GM10266 (cell line): ENCODE data around the gene TTLL5.

Experiments used
- DNase-seq: peaks from one replicate; pipeline ENCODE4 v3.0.0; 2012; ENCODE audit errors: extremely low spot score
- TF ChIP-seq, protein P1 (sequence below): IDR thresholded peaks from 2 replicates; pipeline ENCODE4 v1.5.1; 2012; ENCODE audit warnings: mild to moderate bottlenecking, low read depth; ENCODE audit not compliant: control insufficient read depth, insufficient read depth; ENCODE audit errors: missing control alignments

Gene TTLL5

GRCh38 chr14:75875958-75876357 is 214.9 kb downstream of the TTLL5 start:
- TF ChIP-seq, protein P1, sequence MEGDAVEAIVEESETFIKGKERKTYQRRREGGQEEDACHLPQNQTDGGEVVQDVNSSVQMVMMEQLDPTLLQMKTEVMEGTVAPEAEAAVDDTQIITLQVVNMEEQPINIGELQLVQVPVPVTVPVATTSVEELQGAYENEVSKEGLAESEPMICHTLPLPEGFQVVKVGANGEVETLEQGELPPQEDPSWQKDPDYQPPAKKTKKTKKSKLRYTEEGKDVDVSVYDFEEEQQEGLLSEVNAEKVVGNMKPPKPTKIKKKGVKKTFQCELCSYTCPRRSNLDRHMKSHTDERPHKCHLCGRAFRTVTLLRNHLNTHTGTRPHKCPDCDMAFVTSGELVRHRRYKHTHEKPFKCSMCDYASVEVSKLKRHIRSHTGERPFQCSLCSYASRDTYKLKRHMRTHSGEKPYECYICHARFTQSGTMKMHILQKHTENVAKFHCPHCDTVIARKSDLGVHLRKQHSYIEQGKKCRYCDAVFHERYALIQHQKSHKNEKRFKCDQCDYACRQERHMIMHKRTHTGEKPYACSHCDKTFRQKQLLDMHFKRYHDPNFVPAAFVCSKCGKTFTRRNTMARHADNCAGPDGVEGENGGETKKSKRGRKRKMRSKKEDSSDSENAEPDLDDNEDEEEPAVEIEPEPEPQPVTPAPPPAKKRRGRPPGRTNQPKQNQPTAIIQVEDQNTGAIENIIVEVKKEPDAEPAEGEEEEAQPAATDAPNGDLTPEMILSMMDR, result no peak
- DNase-seq, result peak; percentile 51

DNA sequence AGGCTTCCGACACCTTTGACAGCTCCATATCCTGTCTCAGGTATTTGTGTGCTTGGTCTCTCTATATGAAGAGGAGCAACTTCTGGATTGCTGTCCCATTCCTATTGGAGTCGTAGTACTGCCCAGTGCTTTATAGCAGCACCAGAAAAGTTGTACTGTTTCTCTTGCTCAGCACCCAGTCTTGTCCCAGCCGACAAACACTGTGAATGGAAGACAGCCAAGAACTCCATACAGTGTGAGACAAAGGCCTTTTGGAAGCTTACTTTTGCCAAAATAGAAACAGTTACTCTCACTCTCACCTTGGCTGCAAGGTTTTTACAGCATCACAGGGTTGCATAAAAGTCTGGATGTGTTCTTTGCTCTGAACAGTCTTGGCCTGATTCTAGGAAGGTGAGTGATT is 215.5 kb downstream of the TTLL5 start:
- TF ChIP-seq, protein P1, result no peak
- no peak for DNase-seq

DNA sequence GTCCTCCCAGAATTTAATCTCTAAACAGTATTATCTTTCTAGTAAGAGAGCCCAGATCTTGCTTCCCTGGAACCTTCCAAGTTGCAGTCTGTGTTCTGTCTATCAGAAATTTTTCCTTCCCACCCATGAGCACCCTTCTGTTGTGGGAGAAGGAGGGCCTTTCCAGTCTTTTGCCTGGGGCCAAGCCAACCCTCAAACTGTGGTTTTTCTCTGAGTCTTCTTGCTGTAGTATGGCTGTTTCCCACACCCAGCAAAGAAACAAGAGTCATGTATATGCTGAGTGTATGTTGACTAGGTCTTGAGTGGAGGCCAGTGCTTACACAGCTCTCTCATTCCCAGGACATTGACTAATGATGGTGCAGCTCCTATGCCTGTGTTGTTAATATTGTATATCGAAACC is 216.2 kb downstream of the TTLL5 start:
- DNase-seq, result no peak
- TF ChIP-seq, protein P1, result no peak

DNA sequence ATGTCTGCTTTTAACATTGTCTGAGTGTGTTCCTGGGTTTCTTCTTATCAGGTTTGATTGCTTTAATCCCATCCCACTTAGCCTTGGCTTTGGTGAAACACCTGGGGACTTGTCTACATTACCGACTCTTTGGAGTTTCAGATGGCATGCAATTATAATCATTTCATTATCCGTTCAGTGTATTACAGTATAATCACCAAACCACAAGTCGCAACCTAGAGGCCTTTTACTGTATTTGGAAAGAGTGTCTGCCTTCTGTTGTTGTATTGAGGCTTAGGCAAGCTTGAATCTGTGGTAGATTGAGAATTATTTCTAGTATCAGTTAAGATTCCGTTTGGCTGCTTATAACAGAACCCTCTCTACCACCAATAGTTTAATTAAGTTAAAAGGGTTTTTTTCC is 216.8 kb downstream of the TTLL5 start:
- DNase-seq, result no peak
- TF ChIP-seq, protein P1, result no peak

GRCh38 chr14:75879031-75879430 is 218.0 kb downstream of the TTLL5 start:
- TF ChIP-seq, protein P1, result no peak
- no peak for DNase-seq

DNA sequence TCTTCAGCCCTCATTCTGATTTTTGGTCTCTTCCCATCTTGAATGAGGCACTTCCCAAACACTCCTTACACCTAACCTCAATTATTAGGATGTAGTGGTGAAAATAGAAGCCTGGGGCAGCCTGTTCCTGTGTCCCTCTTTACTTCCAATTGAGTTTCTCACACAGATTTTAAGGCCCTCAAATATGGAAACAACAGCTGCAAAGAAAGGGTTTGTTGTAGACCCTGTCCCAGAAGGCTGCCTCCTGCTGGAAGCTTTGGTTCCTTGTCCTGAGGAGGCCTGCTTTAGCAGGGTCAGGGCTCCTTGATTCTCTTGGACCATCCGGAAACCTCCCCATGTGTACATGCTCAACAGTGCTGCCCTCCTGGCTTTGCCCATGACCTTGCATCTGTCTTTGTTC is 219.5 kb downstream of the TTLL5 start:
- TF ChIP-seq, protein P1, result peak; percentile 10
- no peak for DNase-seq

DNA sequence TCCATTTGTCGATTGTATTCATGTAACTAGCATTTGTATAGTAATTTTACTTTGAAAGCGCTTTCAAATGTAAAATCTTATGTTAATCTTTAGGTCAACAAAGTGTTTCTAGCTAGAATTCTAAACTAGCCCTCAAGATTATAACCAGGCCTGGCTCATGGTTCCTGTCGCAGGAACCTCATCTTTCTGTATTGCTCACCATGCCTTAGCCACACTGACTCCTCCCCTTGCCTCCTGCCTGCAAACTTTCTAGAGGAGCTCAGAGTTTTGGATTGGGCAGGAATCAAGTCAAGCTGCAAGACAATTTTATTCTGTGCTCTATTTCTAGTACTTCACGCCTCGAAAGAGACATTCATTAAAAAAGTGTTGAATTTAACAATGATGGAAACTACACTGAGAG is 220.9 kb downstream of the TTLL5 start:
- TF ChIP-seq, protein P1, result no peak
- DNase-seq, result no peak
